HepG2 (cell line): ENCODE data around the gene KRTAP10-2. TPM values are rescaled to one million over a fixed set of nuclear protein-coding genes. Genes with fewer than 3 reads are reported as not detected.

Experiments
- ARID4A ChIP-seq: sonication (generic); formaldehyde crosslinking; IDR thresholded peaks from 2 replicates; pipeline ENCODE4 v1.5.0; 2020; ENCODE audit warnings: mild to moderate bottlenecking, missing genetic modification reagents, borderline replicate concordance
- ELK4 ChIP-seq: sonication (generic); formaldehyde crosslinking; IDR thresholded peaks from 2 replicates; pipeline ENCODE4 v1.9.0; 2021; ENCODE audit warnings: missing genetic modification reagents, borderline replicate concordance
- GATAD1 ChIP-seq: IDR thresholded peaks from 2 replicates; pipeline ENCODE4 v1.6.1; 2016; ENCODE audit warnings: missing genetic modification reagents, missing compliant biosample characterization
- HOXA5 ChIP-seq: sonication (generic); formaldehyde crosslinking; IDR thresholded peaks from 2 replicates; pipeline ENCODE4 v1.4.0; 2020; ENCODE audit warnings: missing genetic modification reagents
- MBNL3 ChIP-seq: fragments of 250-450 bp; sonication (Bioruptor Pico); conservative IDR thresholded peaks from 2 replicates; pipeline ENCODE4 v1.8.0; 2022; ENCODE audit warnings: mild to moderate bottlenecking, inconsistent platforms
- MED1 ChIP-seq: sonication (generic); formaldehyde crosslinking; IDR thresholded peaks from 2 replicates; pipeline ENCODE4 v1.4.0; 2020; ENCODE audit warnings: missing genetic modification reagents
- MIXL1 ChIP-seq: IDR thresholded peaks from 2 replicates; pipeline ENCODE4 v1.6.1; 2016
- MLXIP ChIP-seq: sonication (generic); formaldehyde crosslinking; IDR thresholded peaks from 2 replicates; pipeline ENCODE4 v1.9.0; 2021; ENCODE audit warnings: missing genetic modification reagents, borderline replicate concordance
- MXI1 ChIP-seq: IDR thresholded peaks from 3 replicates; pipeline ENCODE4 v1.6.1; 2012; ENCODE audit warnings: low read depth, low read length, inconsistent platforms, borderline replicate concordance
- SMARCC2 ChIP-seq: fragments of 450-650 bp; IDR thresholded peaks from 2 replicates; pipeline ENCODE4 v1.6.1; 2017; ENCODE audit warnings: antibody characterized with exemption, mild to moderate bottlenecking
- TAF15 ChIP-seq: fragments of 200-400 bp; formaldehyde crosslinking; IDR thresholded peaks from one replicate; pipeline ENCODE4 v1.6.1; 2018; ENCODE audit warnings: mild to moderate bottlenecking, low read depth, low read length; ENCODE audit not compliant: poor library complexity, severe bottlenecking
- THAP11 ChIP-seq: IDR thresholded peaks from 2 replicates; pipeline ENCODE4 v1.6.1; 2016; ENCODE audit warnings: missing biosample characterization, missing genetic modification reagents
- TOE1 ChIP-seq: sonication (generic); formaldehyde crosslinking; IDR thresholded peaks from 2 replicates; pipeline ENCODE4 v1.4.0; 2020; ENCODE audit warnings: mild to moderate bottlenecking, missing genetic modification reagents
- YEATS4 ChIP-seq: sonication (generic); formaldehyde crosslinking; IDR thresholded peaks from 2 replicates; pipeline ENCODE4 v1.4.0; 2020; ENCODE audit warnings: missing genetic modification reagents, borderline replicate concordance
- ZKSCAN8 ChIP-seq: IDR thresholded peaks from 2 replicates; pipeline ENCODE4 v1.6.1; 2016; ENCODE audit warnings: borderline replicate concordance, missing genetic modification reagents, missing compliant biosample characterization
- ZNF292 ChIP-seq: sonication (generic); formaldehyde crosslinking; IDR thresholded peaks from 2 replicates; pipeline ENCODE4 v1.8.1; 2022; ENCODE audit warnings: mild to moderate bottlenecking, low read depth, missing genetic modification reagents, borderline replicate concordance
- polyA plus RNA-seq, 8 experiments: library from polyadenylated mRNA; depleted of rRNA in 3 of 8; stranded (reverse) in 7 of 8; unstranded in 1 of 8; fragments of >200 nt; fragmentation: Illumina TruSeq in 4 of 8; extraction: Trizol in 4 of 8; gene quantifications; 2 replicates each; pipeline versions ENCODE4 v1.2.1 to v1.2.3, GENCODE V29; 2011 to 2016; ENCODE audit warnings: low read depth in 4 of 8, missing spikeins in 1 of 8, mixed read lengths in 1 of 8; ENCODE audit not compliant: insufficient read depth in 1 of 8
- total RNA-seq, 5 experiments: library from RNA; depleted of rRNA; stranded (reverse); fragments of >200 nt; fragmentation: Illumina TruSeq; extraction: Trizol; gene quantifications; 2 replicates each; pipeline ENCODE4 v1.2.3, GENCODE V29; 2016; ENCODE audit warnings: low read depth in 1 of 5
- TF ChIP-seq, protein P1 (sequence below): sonication (generic); formaldehyde crosslinking; IDR thresholded peaks from 2 replicates; pipeline ENCODE4 v1.4.0; 2020; ENCODE audit warnings: missing genetic modification reagents

Gene KRTAP10-2
- total and polyA plus RNA-seq, 2 of the 13 experiments (the other 11 are each of a cell fraction or from before 2014, with no cell fraction given) = not detected

DNA sequence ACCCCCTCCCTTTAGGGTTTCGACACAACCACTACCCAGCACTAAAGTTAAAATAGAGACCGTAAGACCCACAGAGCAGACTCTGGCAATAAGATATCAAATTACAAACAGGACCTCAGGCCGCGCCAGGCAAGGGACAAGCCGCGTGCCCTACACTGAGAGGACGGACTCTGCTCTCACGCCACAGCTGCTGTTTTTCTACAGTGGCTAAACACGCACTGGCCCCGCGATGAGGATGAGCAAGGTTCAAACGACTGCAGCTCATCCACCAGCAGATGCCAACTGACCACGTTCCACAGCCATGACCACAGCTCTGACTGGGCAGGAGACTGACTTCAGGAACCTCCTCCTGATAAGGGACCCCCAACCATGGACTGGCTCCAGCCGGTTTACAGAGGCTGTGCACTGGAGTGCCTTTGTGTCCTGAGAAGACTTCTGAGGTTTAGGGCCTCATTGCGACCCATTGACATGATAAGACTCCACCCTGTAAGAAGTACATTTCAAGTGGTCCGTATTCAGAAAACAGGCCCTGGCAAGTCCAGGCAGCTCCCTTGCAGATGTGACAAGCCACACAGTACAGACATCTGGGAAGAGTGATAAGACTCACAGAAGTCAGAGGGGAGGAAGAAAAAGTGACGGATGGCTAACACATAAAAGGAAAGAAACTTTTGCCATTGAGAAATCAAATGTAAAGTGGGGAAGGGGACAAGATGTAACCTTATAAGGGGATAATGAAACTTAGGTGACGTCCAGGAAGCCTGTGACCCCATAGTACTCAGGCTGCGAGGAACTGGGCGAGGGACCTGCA, 42.5 kb upstream of the KRTAP10-2 start (continued):
- TF ChIP-seq, protein P1, sequence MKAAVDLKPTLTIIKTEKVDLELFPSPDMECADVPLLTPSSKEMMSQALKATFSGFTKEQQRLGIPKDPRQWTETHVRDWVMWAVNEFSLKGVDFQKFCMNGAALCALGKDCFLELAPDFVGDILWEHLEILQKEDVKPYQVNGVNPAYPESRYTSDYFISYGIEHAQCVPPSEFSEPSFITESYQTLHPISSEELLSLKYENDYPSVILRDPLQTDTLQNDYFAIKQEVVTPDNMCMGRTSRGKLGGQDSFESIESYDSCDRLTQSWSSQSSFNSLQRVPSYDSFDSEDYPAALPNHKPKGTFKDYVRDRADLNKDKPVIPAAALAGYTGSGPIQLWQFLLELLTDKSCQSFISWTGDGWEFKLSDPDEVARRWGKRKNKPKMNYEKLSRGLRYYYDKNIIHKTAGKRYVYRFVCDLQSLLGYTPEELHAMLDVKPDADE (CRISPR knock-in tag) = 0 out of 2 replicates have a peak, but pooled peaks have one; percentile 24
- TF ChIP-seq MBNL3 (CRISPR knock-in tag) (no peak), ZNF292 (CRISPR knock-in tag) (peak; percentile 89; the same call in 1 of the 2 replicates), SMARCC2 (no peak), TAF15 (no peak), HOXA5 (CRISPR knock-in tag) (0 out of 2 replicates have a peak, but pooled peaks have one; percentile 42), TOE1 (CRISPR knock-in tag) (peak; percentile 52; the same call in 1 of the 2 replicates), ARID4A (CRISPR knock-in tag) (peak; percentile 65; the same call in 1 of the 2 replicates), GATAD1 (CRISPR knock-in tag) (peak; percentile 46; the same call in 1 of the 2 replicates), MED1 (CRISPR knock-in tag) (peak; percentile 96), THAP11 (CRISPR knock-in tag) (peak; percentile 62), ZKSCAN8 (peak; percentile 63; the same call in 1 of the 2 replicates), MLXIP (CRISPR knock-in tag) (peak; percentile 71; the same call in 1 of the 2 replicates), YEATS4 (CRISPR knock-in tag) (peak; percentile 76; the same call in 1 of the 2 replicates), MIXL1 (CRISPR knock-in tag) (peak; percentile 82), ELK4 (CRISPR knock-in tag) (no peak), MXI1 (peak; percentile 23; the same call in 1 of the 3 replicates)
